Measurements from ENCODE around the gene DNAH11.
"Not testable (repeated sequence)": the region's sequence is repeated elsewhere in the genome, so short reads cannot be mapped to it uniquely, and the experiment has no call there.

Gene DNAH11

GRCh38 chr7:21618706-21619105, 75.9 kb downstream of the DNAH11 start:
- no peak for DNase-seq (ENCODE audit: low spot score)

DNA sequence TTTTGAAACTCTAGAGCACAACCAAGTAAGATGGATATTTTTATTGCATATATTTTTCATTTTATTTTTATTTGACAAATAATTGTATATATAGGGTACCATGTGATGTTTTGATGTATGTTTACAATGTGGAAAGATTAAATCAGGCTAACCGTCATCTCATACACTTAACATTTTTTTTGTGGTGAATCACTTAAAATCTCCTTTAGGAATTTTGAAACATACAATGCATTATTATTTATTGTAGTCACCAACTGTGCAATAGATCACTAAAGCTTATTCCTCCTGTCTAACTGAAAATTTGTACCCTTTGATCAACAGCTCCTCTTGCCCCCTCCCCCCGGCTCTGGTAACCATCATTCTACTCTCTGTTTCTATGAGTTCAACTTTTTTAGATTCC, 77.2 kb downstream of the DNAH11 start:
- DNase-seq (ENCODE audit: low spot score): no peak

- DNase-seq (ENCODE audit: low spot score): no peak
These were observed 81.5 kb downstream of the DNAH11 start for GRCh38 chr7:21624320-21624719.

GRCh38 chr7:21636694-21637093, 93.9 kb downstream of the DNAH11 start:
- DNase-seq (ENCODE audit: low spot score): no peak

DNA sequence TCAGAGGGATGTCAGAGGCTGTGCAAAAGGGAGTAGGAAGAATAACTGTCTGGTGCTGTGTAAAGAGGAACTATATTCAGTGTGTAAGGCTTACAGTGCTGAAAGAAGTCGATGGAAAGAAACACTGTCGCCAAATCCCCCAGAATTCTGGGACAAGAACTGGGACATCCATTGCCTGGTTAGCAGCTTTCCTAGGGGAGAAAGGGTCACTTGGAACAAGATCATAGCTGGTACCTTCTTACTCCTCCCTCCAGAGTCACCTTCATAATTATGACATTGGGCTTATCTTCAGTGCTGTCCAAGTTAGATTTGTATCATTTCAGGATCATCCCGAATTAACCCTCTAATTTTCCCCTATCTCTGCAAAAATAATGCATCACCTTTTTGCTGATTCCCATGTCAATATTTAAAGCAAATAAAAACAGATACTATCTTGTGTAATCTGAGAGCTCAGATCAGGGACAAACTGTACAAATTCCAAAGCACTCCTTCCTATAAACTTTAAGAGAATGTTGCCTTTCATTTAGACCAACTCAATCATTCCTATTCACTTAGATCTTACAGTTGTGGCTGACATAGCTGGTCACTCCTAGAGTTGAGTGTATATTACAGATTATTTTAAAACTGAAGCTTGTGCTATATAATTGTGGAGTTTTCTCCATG, 96.5 kb downstream of the DNAH11 start:
- no peak for DNase-seq (ENCODE audit: low spot score)

DNA sequence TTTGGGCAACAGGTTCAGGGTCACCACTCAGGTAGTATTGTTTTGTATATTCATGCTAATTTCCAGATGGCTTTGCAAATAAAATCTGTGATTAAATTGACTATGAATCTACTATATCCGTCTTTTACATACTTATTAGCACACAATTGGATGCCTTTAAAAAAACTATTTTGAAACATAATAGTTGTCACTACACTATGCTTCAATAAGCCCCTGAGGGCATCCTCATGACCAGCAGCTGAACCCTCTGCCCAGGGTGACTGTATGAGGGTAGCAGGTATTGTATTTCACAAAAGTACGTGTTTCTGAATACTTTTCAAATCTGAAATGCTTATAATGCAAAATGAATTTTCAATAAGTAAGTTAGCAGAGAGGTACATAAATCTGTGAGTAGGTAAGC, 97.3 kb downstream of the DNAH11 start:
- no peak for DNase-seq (ENCODE audit: low spot score)

GRCh38 chr7:21641546-21641945, 98.7 kb downstream of the DNAH11 start:
- DNase-seq (ENCODE audit: low spot score): no peak

DNA sequence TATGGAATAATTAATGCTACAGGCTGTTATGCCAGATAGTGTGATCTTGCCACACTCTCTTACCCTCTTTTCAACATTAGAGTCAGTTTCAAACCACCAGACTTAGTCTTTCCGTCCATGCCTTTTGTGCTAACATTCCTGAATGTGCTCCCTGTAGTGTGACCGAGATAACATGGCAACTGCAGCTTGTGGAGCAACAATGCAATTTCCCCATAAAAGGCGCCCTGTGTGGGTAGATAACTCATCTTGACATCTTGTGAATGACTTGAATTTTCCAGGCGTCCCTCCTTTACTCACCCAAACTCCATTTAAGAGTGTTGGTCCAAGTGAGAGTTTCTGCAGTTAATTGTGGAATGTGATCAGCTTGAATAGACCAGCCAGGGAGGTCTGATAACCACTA, 99.6 kb downstream of the DNAH11 start:
- no peak for DNase-seq (ENCODE audit: low spot score)

GRCh38 chr7:21651697-21652096, 108.9 kb downstream of the DNAH11 start:
- no peak for DNase-seq (ENCODE audit: low spot score)

DNA sequence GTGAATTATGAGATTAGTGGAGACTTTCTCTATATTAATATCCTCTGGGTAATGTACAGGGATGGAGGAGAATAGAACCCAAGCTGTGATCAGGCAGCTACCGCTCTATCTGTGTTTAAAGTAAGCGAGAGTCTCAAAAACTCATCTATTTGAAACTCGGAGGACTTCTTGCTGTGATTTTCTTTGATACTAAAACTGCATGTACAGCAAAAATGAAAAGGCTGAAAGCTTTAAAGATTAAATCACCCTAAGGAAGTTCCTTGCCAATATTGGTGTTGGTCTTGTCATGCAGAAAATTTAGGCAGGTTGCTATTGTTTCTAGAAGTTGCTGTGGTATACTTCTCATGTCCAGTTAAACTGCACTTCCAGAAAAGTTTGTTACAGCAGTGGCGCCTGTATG, 110.8 kb downstream of the DNAH11 start:
- no peak for DNase-seq (ENCODE audit: low spot score)

- no peak for DNase-seq (ENCODE audit: low spot score)
These were observed 113.2 kb downstream of the DNAH11 start for GRCh38 chr7:21656081-21656480.

GRCh38 chr7:21656796-21657195, 114.0 kb downstream of the DNAH11 start:
- no peak for DNase-seq (ENCODE audit: low spot score)

DNA sequence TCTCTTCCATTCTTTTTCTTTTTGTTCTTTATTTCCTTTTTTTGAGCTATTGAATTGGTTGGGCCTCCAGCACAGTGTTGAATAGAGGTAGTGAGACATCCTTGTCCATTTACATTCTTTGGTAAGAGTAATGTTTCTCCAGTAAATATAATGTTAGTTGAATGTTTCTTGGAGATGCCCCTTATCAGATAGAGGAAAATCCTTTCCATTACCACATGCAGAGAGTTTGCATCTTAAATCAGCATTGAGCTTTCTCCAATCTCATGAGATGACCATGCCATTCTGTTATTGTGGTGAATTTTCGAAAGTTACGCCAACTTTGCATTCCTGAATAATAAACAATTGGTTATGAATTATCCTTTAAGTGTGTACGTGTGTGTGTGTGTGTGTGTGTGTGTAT, 127.7 kb downstream of the DNAH11 start:
- no peak for DNase-seq (ENCODE audit: low spot score)

DNA sequence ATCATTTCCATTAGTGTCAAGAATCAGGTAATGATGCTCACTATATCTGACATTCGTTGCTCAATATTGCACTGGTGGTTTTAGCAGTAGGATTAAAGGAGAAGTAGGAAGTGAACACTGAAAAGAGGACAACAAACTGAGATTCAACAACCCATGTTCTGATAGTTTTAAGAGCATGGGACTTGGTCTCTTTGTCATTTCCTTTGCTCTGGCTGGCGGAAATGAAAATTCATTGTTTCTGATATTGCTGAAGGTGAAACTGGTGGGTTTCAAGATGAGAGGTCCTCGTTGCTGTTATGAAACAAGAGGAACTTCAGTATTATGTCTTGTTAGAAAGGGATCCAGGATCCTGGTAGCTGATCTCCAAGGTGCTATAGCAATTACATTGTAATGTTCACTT, 129.0 kb downstream of the DNAH11 start:
- DNase-seq (ENCODE audit: low spot score): no peak

- no peak for DNase-seq (ENCODE audit: low spot score)
These were observed 132.4 kb downstream of the DNAH11 start for GRCh38 chr7:21675255-21675654.

GRCh38 chr7:21690705-21691104, 147.9 kb downstream of the DNAH11 start:
- DNase-seq (ENCODE audit: low spot score): no peak

DNA sequence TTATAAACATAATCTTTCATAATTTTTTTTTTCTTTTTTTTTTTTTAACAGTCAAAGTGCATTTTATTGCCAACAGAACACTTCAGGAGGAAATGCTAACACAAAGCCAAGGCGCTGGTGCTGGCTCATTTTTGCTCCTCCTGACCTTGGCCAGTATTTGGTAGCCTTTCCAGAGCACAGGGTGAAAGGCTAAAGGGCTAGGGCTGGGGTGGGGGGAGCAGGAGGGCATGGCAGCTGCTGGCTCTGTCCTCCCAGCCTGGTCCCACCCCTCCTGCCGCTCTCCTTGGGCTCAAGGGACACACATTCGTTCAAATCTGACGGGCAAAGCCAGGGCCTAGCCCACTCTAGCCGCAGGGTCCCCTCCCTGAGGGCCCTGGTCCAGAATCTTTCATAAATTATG, 148.3 kb downstream of the DNAH11 start:
- DNase-seq (ENCODE audit: low spot score): not testable (repeated sequence)

DNA sequence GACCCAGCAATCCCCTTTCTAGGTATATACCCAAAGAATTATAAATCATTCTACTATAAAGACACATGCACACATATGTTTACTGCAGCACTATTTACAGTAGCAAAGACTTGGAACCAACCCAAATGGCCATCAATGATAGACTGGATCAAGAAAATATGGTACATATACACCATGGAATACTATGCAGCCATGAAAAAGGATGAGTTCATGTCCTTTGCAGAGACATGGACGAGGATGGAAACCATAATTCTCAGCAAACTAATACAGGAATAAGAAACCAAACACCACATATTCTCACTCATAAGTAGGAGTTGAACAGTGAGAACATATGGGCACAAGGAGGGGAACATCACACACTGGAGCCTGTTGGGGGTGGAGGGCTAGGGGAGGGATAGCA, 157.7 kb downstream of the DNAH11 start:
- not testable (repeated sequence) for DNase-seq (ENCODE audit: low spot score)

- DNase-seq (ENCODE audit: low spot score): no peak
These were observed 159.5 kb downstream of the DNAH11 start for GRCh38 chr7:21702303-21702702.

- no peak for DNase-seq (ENCODE audit: low spot score)
These were observed 161.5 kb downstream of the DNAH11 start for GRCh38 chr7:21704359-21704758.

- no peak for DNase-seq (ENCODE audit: low spot score)
These were observed 163.3 kb downstream of the DNAH11 start for GRCh38 chr7:21706131-21706530.

DNA sequence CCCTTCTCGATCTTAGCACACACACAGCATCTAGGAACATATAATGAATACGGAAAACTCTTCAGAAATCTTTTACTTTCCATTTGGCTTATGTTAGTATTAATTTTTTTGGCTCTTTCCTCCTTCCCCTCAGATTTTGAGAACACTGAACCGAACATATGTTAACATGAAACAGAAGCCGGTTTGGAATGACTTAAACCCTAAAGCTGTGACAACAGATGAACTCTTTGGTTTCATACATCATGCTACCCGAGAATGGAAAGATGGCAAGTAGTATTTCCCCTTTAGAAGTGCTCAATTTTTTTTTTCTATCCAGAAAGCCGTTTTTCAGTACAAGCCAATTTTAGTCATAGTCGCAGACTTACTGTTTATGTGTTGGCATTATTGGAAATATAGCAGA, 164.7 kb downstream of the DNAH11 start:
- no peak for DNase-seq (ENCODE audit: low spot score)

GRCh38 chr7:21708096-21708495, 165.3 kb downstream of the DNAH11 start:
- DNase-seq (ENCODE audit: low spot score): no peak

- no peak for DNase-seq (ENCODE audit: low spot score)
These were observed 174.5 kb downstream of the DNAH11 start for GRCh38 chr7:21717323-21717722.

GRCh38 chr7:21718391-21718790, 175.6 kb downstream of the DNAH11 start:
- no peak for DNase-seq (ENCODE audit: low spot score)
